Esophagus squamous epithelium (tissue), 4 donors: ENCODE data around the gene LRRC74B.

Experiments used
- POLR2A ChIP-seq, 4 donors: fragments of 450-650 bp; IDR thresholded peaks; one replicate each; pipeline ENCODE4 v1.6.1; 2017; ENCODE audit warnings: antibody characterized with exemption in 4 of 4, mild to moderate bottlenecking in 4 of 4, moderate library complexity in 3 of 4
- TF ChIP-seq, protein P1 (sequence below), 6 experiments: fragments of 450-650 bp in 4 of 6; fragments of 200-600 bp in 2 of 6; sonication (generic) in 2 of 6; IDR thresholded peaks; one replicate each; pipeline ENCODE4 v1.5.1; 2016 to 2019; ENCODE audit warnings: antibody characterized with exemption in 6 of 6, mild to moderate bottlenecking in 4 of 6, moderate library complexity in 4 of 6

DNA sequence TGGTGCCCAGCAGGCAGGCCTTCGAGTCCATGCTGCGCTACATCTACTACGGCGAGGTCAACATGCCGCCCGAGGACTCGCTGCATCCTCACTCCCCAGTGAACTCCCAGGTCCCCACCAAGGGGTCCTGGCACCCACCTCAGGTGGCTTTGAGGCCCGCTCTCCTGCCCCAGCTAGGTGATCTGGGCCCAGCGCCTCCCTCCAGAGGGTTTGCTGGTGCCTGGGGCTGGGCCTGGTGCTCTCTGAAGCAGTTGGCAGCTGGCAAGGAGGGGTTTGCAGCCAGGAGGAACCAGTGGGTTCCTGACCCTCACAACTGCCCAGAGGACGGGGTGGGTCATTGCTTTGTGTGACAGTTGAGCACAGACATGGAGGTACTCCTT lies 49.7 kb upstream of the LRRC74B start:
- TF ChIP-seq, protein P1, sequence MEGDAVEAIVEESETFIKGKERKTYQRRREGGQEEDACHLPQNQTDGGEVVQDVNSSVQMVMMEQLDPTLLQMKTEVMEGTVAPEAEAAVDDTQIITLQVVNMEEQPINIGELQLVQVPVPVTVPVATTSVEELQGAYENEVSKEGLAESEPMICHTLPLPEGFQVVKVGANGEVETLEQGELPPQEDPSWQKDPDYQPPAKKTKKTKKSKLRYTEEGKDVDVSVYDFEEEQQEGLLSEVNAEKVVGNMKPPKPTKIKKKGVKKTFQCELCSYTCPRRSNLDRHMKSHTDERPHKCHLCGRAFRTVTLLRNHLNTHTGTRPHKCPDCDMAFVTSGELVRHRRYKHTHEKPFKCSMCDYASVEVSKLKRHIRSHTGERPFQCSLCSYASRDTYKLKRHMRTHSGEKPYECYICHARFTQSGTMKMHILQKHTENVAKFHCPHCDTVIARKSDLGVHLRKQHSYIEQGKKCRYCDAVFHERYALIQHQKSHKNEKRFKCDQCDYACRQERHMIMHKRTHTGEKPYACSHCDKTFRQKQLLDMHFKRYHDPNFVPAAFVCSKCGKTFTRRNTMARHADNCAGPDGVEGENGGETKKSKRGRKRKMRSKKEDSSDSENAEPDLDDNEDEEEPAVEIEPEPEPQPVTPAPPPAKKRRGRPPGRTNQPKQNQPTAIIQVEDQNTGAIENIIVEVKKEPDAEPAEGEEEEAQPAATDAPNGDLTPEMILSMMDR (IDR thresholded peaks at IDR 0.05) = no peak
- no peak for TF ChIP-seq POLR2A (IDR thresholded peaks at IDR 0.05)
